SH-SY5Y (cell line): ENCODE results near the gene B4GALT7.

Source experiments
- GATA2 ChIP-seq: IDR thresholded peaks from 2 replicates; pipeline ENCODE4 v1.6.1; 2011; ENCODE audit warnings: mild to moderate bottlenecking, low read depth, low read length
- GATA3 ChIP-seq: IDR thresholded peaks from 2 replicates; pipeline ENCODE4 v1.6.1; 2011; ENCODE audit warnings: low read depth, mild to moderate bottlenecking, low read length, moderate library complexity

DNA sequence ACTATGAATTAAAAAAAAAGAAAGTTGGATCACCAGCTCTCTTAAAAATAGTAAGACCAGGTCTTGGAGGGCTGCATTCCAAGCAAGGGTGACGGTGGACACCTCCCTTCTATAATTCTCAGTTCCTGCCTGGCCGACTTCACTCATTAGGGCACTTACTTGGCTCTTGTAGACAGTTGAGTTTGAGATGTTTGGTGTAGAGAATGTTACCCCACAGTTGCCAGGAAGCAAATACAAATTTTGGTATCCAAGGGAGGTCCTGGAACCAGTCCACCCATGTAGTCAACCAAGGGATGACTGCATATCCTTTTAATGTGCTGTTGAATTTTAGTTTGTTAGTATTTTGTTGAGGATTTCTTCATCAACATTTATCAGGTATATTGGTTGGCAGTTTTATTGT, 20.6 kb downstream of the B4GALT7 start:
- TF ChIP-seq GATA3 (no peak), GATA2 (no peak)
